ENCODE data around the gene DNAH7.

DNAH7 gene

GRCh38 chr2:195793881-195794280, 274.8 kb downstream of the DNAH7 start:
- H3K4me3 ChIP-seq (ENCODE audit: low read length), result no peak overlapping the region
- no peaks in the 10 kb centered on the region for H3K36me3 ChIP-seq (ENCODE audit: control insufficient read depth, low read depth, low read length)
- no peaks in the 10 kb centered on the region for H3K4me1 ChIP-seq (ENCODE audit: control insufficient read depth, low read depth, low read length)
- no peak overlapping the region for H3K27ac ChIP-seq (ENCODE audit: low read length)
- H3K9ac ChIP-seq (ENCODE audit: low read length), result no peak overlapping the region
- no peaks in the 10 kb centered on the region for H3K9me3 ChIP-seq (ENCODE audit: control insufficient read depth, low read depth, low read length)
- H3K27me3 ChIP-seq (ENCODE audit: control insufficient read depth, insufficient read depth, low read length), result no peaks in the 10 kb centered on the region

DNA sequence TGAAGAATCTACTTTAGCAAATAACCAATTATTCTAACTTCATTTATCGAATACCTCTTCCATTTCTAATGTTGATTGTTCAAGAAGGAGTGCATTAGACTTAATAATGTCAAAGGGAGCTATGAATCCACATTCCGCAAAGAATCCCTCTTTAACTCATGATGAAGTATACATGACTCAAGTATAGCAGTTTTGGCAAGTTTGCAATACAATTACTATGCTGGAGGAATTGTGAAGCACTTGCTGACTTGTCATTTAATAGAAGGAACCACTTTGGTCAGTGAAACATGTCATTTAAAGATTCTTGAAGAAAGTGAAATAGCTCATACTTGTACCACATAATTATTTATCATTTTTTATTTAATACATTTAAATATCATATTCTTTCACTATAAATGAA, 286.5 kb downstream of the DNAH7 start:
- no peaks in the 10 kb centered on the region for H3K4me1 ChIP-seq (ENCODE audit: control insufficient read depth, low read depth, low read length)
- H3K9ac ChIP-seq (ENCODE audit: low read length), result no peak overlapping the region
- no peaks in the 10 kb centered on the region for H3K36me3 ChIP-seq (ENCODE audit: control insufficient read depth, low read depth, low read length)
- H3K9me3 ChIP-seq (ENCODE audit: control insufficient read depth, low read depth, low read length), result no peaks in the 10 kb centered on the region
- no peak overlapping the region for H3K27ac ChIP-seq (ENCODE audit: low read length)
- H3K4me3 ChIP-seq (ENCODE audit: low read length), result no peak overlapping the region
- H3K27me3 ChIP-seq (ENCODE audit: control insufficient read depth, insufficient read depth, low read length), result no peaks in the 10 kb centered on the region

DNA sequence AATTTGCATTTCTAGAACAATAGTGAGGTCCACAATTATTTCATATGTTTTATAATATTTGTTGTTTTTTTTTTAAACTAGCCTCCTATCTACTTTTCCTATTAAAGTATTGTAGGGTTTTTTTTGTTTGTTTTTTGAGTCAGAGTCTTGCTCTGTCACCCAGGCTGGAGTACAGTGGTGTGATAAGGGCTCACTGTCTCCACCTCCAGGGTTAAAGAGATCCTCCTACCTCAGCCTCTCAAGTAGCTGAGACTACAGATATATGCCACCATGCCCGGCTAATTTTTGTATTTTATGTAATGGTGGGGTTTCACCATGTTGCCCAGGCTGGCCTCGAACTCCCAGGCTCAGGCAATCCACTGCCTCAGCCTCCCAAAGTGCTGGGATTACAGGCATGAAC, 289.1 kb downstream of the DNAH7 start:
- Histone ChIP-seq H3K27ac (ENCODE audit: low read length) (no peak overlapping the region), H3K9ac (ENCODE audit: low read length) (no peak overlapping the region), H3K4me3 (ENCODE audit: low read length) (no peak overlapping the region), H3K27me3 (ENCODE audit: control insufficient read depth, insufficient read depth, low read length) (no peaks in the 10 kb centered on the region), H3K9me3 (ENCODE audit: control insufficient read depth, low read depth, low read length) (no peaks in the 10 kb centered on the region), H3K36me3 (ENCODE audit: control insufficient read depth, low read depth, low read length) (no peaks in the 10 kb centered on the region), H3K4me1 (ENCODE audit: control insufficient read depth, low read depth, low read length) (peaks cover 5% of the 10 kb centered on the region)

GRCh38 chr2:195769975-195770374, 298.7 kb downstream of the DNAH7 start:
- no peak overlapping the region for H3K9ac ChIP-seq (ENCODE audit: low read length)
- H3K4me1 ChIP-seq (ENCODE audit: control insufficient read depth, low read depth, low read length), result peaks cover 4% of the 10 kb centered on the region
- no peaks in the 10 kb centered on the region for H3K9me3 ChIP-seq (ENCODE audit: control insufficient read depth, low read depth, low read length)
- H3K27me3 ChIP-seq (ENCODE audit: control insufficient read depth, insufficient read depth, low read length), result no peaks in the 10 kb centered on the region
- H3K36me3 ChIP-seq (ENCODE audit: control insufficient read depth, low read depth, low read length), result no peaks in the 10 kb centered on the region
- no peak overlapping the region for H3K4me3 ChIP-seq (ENCODE audit: low read length)
- no peak overlapping the region for H3K27ac ChIP-seq (ENCODE audit: low read length)

GRCh38 chr2:195768431-195768830, 300.2 kb downstream of the DNAH7 start:
- no peaks in the 10 kb centered on the region for H3K27me3 ChIP-seq (ENCODE audit: control insufficient read depth, insufficient read depth, low read length)

GRCh38 chr2:195766691-195767090, 301.9 kb downstream of the DNAH7 start:
- Histone ChIP-seq H3K27ac (ENCODE audit: low read length) (no peak overlapping the region), H3K9ac (ENCODE audit: low read length) (no peak overlapping the region), H3K27me3 (ENCODE audit: control insufficient read depth, insufficient read depth, low read length) (no peaks in the 10 kb centered on the region), H3K9me3 (ENCODE audit: control insufficient read depth, low read depth, low read length) (no peaks in the 10 kb centered on the region), H3K36me3 (ENCODE audit: control insufficient read depth, low read depth, low read length) (no peaks in the 10 kb centered on the region), H3K4me1 (ENCODE audit: control insufficient read depth, low read depth, low read length) (no peaks in the 10 kb centered on the region), H3K4me3 (ENCODE audit: low read length) (no peak overlapping the region)

More at GRCh38 chr2:195768431-195768830, 300.2 kb downstream of the DNAH7 start:
- H3K9ac ChIP-seq (ENCODE audit: low read length), result no peak overlapping the region
- no peaks in the 10 kb centered on the region for H3K9me3 ChIP-seq (ENCODE audit: control insufficient read depth, low read depth, low read length)
- H3K27ac ChIP-seq (ENCODE audit: low read length), result no peak overlapping the region
- no peak overlapping the region for H3K4me3 ChIP-seq (ENCODE audit: low read length)
- H3K36me3 ChIP-seq (ENCODE audit: control insufficient read depth, low read depth, low read length), result no peaks in the 10 kb centered on the region
- H3K4me1 ChIP-seq (ENCODE audit: control insufficient read depth, low read depth, low read length), result no peaks in the 10 kb centered on the region

DNA sequence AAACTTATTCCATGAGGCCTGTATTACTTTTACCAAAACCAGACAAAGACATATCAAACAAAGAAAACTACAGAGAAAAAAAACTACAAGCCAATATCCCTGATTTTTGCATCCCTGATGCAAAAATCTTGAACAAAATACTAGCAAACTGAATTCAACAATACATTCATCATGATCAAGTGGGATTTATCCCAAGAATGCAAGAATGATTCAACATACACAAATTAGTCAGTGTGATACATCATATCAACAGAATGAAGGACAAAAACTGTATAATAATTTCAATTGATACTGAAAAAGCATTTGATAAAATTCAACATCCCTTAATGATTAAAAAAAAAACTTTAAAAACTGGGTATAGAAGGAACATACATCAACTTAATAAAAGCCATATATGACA, 304.8 kb downstream of the DNAH7 start:
- Histone ChIP-seq H3K9me3 (ENCODE audit: control insufficient read depth, low read depth, low read length) (no peaks in the 10 kb centered on the region), H3K27me3 (ENCODE audit: control insufficient read depth, insufficient read depth, low read length) (no peaks in the 10 kb centered on the region), H3K4me1 (ENCODE audit: control insufficient read depth, low read depth, low read length) (no peaks in the 10 kb centered on the region), H3K36me3 (ENCODE audit: control insufficient read depth, low read depth, low read length) (no peaks in the 10 kb centered on the region), H3K27ac (ENCODE audit: low read length) (no peak overlapping the region), H3K4me3 (ENCODE audit: low read length) (no peak overlapping the region), H3K9ac (ENCODE audit: low read length) (no peak overlapping the region)

GRCh38 chr2:195759877-195760276, 308.8 kb downstream of the DNAH7 start:
- Histone ChIP-seq H3K4me1 (ENCODE audit: control insufficient read depth, low read depth, low read length) (peaks cover 4% of the 10 kb centered on the region), H3K27me3 (ENCODE audit: control insufficient read depth, insufficient read depth, low read length) (no peaks in the 10 kb centered on the region), H3K9me3 (ENCODE audit: control insufficient read depth, low read depth, low read length) (no peaks in the 10 kb centered on the region), H3K9ac (ENCODE audit: low read length) (no peak overlapping the region), H3K27ac (ENCODE audit: low read length) (no peak overlapping the region), H3K36me3 (ENCODE audit: control insufficient read depth, low read depth, low read length) (no peaks in the 10 kb centered on the region), H3K4me3 (ENCODE audit: low read length) (no peak overlapping the region)

DNA sequence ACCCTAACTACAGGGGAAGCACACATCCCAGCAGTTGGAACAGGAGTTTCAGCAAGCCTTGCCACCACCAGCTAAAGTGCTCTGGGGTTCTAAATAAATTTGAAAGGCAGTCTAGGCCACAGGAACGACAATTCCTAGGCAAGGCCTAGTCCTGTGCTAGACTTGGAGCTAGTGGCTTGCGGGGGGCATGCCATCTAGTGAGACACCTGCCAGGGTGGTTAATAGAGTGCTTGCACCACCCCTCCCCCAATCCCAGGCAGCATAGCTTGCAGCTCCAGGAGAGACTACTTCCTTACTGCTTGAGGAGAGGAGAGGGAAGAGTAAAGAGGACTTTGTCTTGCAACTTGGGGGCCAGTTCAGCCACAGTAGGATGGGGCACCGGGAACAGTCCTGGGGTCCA, 309.8 kb downstream of the DNAH7 start:
- Histone ChIP-seq H3K9me3 (ENCODE audit: control insufficient read depth, low read depth, low read length) (no peaks in the 10 kb centered on the region), H3K36me3 (ENCODE audit: control insufficient read depth, low read depth, low read length) (no peaks in the 10 kb centered on the region), H3K4me1 (ENCODE audit: control insufficient read depth, low read depth, low read length) (peaks cover 4% of the 10 kb centered on the region), H3K27me3 (ENCODE audit: control insufficient read depth, insufficient read depth, low read length) (no peaks in the 10 kb centered on the region), H3K9ac (ENCODE audit: low read length) (no peak overlapping the region), H3K4me3 (ENCODE audit: low read length) (no peak overlapping the region), H3K27ac (ENCODE audit: low read length) (no peak overlapping the region)

DNA sequence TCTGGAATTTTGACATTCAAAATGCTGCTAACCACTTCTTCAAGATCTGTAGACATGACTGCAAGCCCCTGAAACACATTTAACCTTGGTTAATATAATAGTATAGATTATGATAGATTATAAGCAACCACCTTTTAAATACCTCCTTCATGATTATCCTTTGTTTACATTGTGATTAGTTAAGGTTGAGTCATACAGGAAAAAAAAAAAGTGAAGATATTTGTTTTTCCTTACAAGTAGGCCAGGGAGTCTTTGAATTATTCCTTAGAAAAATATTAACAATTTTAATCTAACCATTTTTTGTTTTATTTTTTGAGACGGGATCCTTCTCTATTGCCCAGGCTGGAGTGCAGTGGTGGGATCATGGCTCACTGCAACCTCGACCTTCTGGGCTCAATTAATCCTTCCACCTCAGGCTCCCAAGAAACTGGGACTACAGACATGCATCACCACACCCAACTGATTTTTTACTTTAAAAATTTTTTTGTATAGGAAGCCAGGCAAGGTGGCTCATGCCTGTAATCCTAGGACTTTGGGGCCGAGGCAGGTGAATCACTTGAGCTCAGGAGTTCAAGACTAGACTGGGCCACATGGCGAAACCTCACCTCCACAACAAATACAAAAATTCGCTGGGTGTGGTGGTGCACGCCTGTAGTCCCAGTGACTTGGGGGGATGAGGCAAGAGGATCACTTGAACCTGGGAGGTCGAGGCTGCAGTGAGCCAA, 312.3 kb downstream of the DNAH7 start:
- Histone ChIP-seq H3K4me3 (ENCODE audit: low read length) (no peak overlapping the region), H3K36me3 (ENCODE audit: control insufficient read depth, low read depth, low read length) (no peaks in the 10 kb centered on the region), H3K9me3 (ENCODE audit: control insufficient read depth, low read depth, low read length) (no peaks in the 10 kb centered on the region), H3K9ac (ENCODE audit: low read length) (no peak overlapping the region), H3K4me1 (ENCODE audit: control insufficient read depth, low read depth, low read length) (peaks cover 4% of the 10 kb centered on the region), H3K27ac (ENCODE audit: low read length) (no peak overlapping the region), H3K27me3 (ENCODE audit: control insufficient read depth, insufficient read depth, low read length) (no peaks in the 10 kb centered on the region)

GRCh38 chr2:195741191-195741590, 327.4 kb downstream of the DNAH7 start:
- Histone ChIP-seq H3K9ac (ENCODE audit: low read length) (no peak overlapping the region), H3K36me3 (ENCODE audit: control insufficient read depth, low read depth, low read length) (peaks cover 16% of the 10 kb centered on the region), H3K27me3 (ENCODE audit: control insufficient read depth, insufficient read depth, low read length) (no peaks in the 10 kb centered on the region), H3K27ac (ENCODE audit: low read length) (no peak overlapping the region), H3K9me3 (ENCODE audit: control insufficient read depth, low read depth, low read length) (peaks cover 5% of the 10 kb centered on the region), H3K4me1 (ENCODE audit: control insufficient read depth, low read depth, low read length) (no peaks in the 10 kb centered on the region), H3K4me3 (ENCODE audit: low read length) (no peak overlapping the region)

DNA sequence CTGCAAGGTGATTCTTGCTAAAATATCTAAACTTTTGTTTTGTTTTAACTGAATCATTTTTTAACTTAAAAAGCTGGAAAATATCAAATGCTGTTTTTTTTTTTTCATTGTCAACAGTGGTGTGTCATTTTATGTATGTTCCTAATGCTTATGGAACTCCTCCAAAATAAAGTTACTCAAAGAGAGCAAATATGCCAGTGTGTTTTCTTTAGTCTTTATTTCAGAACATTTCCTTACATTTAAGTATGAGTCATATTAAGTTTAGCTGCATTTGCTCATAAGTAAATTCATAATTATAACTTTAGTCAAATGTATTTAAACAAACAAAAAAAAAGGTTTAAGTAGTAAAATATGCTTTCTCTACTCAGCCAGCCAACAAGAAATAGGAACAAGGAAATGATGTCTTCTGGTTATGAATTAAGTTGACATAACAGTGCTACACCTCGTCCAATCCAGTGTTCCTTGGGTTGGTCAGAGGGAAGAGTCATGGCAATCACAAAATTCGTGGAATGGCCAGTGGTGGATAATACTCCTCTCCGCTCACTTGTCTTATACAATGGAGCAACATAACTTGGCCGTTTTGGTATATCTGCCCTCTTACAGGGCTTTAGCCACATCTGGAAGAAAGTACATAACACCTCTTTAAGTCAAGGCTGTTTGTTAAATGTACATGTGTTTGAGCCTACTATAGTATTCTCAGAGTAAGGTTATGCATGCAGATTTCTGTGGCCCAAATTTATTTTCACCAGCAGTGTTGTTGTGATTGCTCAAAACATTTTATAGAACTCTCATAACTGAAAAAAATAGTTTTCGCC, 330.9 kb downstream of the DNAH7 start:
- Histone ChIP-seq H3K4me1 (ENCODE audit: control insufficient read depth, low read depth, low read length) (no peaks in the 10 kb centered on the region), H3K27ac (ENCODE audit: low read length) (no peak overlapping the region), H3K4me3 (ENCODE audit: low read length) (no peak overlapping the region), H3K9me3 (ENCODE audit: control insufficient read depth, low read depth, low read length) (no peaks in the 10 kb centered on the region), H3K9ac (ENCODE audit: low read length) (no peak overlapping the region), H3K36me3 (ENCODE audit: control insufficient read depth, low read depth, low read length) (peaks cover 19% of the 10 kb centered on the region), H3K27me3 (ENCODE audit: control insufficient read depth, insufficient read depth, low read length) (no peaks in the 10 kb centered on the region)
